Mesothelial cell of epicardium (in vitro differentiated cells): ENCODE measurements around the gene BTG1. TPM values are rescaled to one million over a fixed set of nuclear protein-coding genes. Genes with fewer than 3 reads are reported as not detected.
"Not testable (repeated sequence)": the region's sequence is repeated elsewhere in the genome, so short reads cannot be mapped to it uniquely, and the experiment has no call there.

Source experiments
- DNase-seq, 2 experiments: peaks; one replicate each; pipeline ENCODE4 v3.0.0; 2021; ENCODE audit warnings: low spot score in 2 of 2; ENCODE audit not compliant: unreplicated experiment in 2 of 2
- H3K27ac Mint-ChIP-seq: 2 replicates; pipeline ENCODE4 v1.8.0; 2021; ENCODE audit warnings: mixed read lengths
- H3K27me3 Mint-ChIP-seq: 2 replicates; pipeline ENCODE4 v1.8.0; 2021; ENCODE audit warnings: low read depth, mixed read lengths
- H3K36me3 Mint-ChIP-seq: 2 replicates; pipeline ENCODE4 v1.8.0; 2021; ENCODE audit warnings: mixed read lengths
- H3K4me1 Mint-ChIP-seq: 2 replicates; pipeline ENCODE4 v1.8.0; 2021; ENCODE audit warnings: mixed read lengths
- H3K4me3 Mint-ChIP-seq: 2 replicates; pipeline ENCODE4 v1.8.0; 2021; ENCODE audit warnings: mild to moderate bottlenecking, moderate library complexity, mixed read lengths
- H3K9me3 Mint-ChIP-seq: 2 replicates; pipeline ENCODE4 v1.8.0; 2021; ENCODE audit warnings: mixed read lengths
- total RNA-seq: library from RNA; stranded (reverse); gene quantifications from 3 replicates; pipeline ENCODE4 v1.2.1, GENCODE V29; 2021
- TF ChIP-seq, protein P1 (sequence below): fragments of 200-600 bp; sonication (generic); IDR thresholded peaks from one replicate; pipeline ENCODE4 v1.5.0; 2021; ENCODE audit warnings: antibody characterized with exemption; ENCODE audit not compliant: unreplicated experiment

The BTG1 gene
- total RNA-seq, 1 donor from 2014 or later, result 71.0 TPM

- Mint-ChIP-seq H3K4me3 (no peak overlapping the region), H3K4me1 (peaks cover 11% of the 10 kb centered on the region), H3K9me3 (peaks cover 4% of the 10 kb centered on the region), H3K27me3 (no peaks in the 10 kb centered on the region), H3K36me3 (no peaks in the 10 kb centered on the region), H3K27ac (no peak overlapping the region)
- TF ChIP-seq, protein P1, sequence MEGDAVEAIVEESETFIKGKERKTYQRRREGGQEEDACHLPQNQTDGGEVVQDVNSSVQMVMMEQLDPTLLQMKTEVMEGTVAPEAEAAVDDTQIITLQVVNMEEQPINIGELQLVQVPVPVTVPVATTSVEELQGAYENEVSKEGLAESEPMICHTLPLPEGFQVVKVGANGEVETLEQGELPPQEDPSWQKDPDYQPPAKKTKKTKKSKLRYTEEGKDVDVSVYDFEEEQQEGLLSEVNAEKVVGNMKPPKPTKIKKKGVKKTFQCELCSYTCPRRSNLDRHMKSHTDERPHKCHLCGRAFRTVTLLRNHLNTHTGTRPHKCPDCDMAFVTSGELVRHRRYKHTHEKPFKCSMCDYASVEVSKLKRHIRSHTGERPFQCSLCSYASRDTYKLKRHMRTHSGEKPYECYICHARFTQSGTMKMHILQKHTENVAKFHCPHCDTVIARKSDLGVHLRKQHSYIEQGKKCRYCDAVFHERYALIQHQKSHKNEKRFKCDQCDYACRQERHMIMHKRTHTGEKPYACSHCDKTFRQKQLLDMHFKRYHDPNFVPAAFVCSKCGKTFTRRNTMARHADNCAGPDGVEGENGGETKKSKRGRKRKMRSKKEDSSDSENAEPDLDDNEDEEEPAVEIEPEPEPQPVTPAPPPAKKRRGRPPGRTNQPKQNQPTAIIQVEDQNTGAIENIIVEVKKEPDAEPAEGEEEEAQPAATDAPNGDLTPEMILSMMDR, result no peak
- DNase-seq, result no peak
Measured at GRCh38 chr12:92094751-92095161, 50.9 kb downstream of the BTG1 start.

DNA sequence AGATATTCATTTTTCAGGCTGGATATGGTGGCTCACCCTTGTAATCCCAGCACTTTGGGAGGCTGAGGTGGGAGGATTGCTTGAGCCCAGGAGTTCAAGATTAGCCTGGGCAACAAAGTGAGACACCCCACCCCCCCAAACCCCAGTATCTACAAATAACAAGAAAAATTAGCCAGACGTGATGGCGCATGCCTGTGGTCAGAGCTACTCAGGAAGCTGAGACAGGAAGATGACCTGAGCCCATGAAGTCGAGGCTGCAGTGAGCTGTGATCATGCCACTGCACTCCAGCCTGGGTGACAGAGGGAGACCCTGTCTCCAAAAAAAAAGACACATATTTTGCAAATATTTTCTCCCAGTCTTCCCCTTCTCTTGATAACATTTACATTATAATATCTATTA lies 51.3 kb downstream of the BTG1 start:
- not testable (repeated sequence) for H3K36me3 Mint-ChIP-seq, H3K27me3 Mint-ChIP-seq, H3K27ac Mint-ChIP-seq, H3K9me3 Mint-ChIP-seq, H3K4me3 Mint-ChIP-seq, DNase-seq
- H3K4me1 Mint-ChIP-seq, result peaks cover 11% of the 10 kb centered on the region
